Suprapubic skin (tissue), 4 donors: ENCODE results near the gene DNA2. TPM values are rescaled to one million over a fixed set of nuclear protein-coding genes. Genes with fewer than 3 reads are reported as not detected.

Experiments
- DNase-seq, 2 donors: peaks; one replicate each; pipeline ENCODE4 v3.0.0-alpha.2; 2019; ENCODE audit warnings: low spot score in 2 of 2
- H3K27ac ChIP-seq: fragments of 200-600 bp; sonication (generic); one replicate; pipeline ENCODE4 v1.5.1; 2019
- H3K27me3 ChIP-seq: fragments of 200-600 bp; sonication (generic); one replicate; pipeline ENCODE4 v1.5.1; 2019
- H3K36me3 ChIP-seq: fragments of 200-600 bp; sonication (generic); one replicate; pipeline ENCODE4 v1.5.1; 2019
- H3K4me1 ChIP-seq: fragments of 200-600 bp; sonication (generic); one replicate; pipeline ENCODE4 v1.5.1; 2019
- H3K4me3 ChIP-seq: fragments of 200-600 bp; sonication (generic); one replicate; pipeline ENCODE4 v1.5.1; 2019; ENCODE audit warnings: mild to moderate bottlenecking
- H3K9me3 ChIP-seq: fragments of 200-600 bp; sonication (generic); one replicate; pipeline ENCODE4 v1.5.1; 2019
- EP300 ChIP-seq: sonication (generic); formaldehyde crosslinking; IDR thresholded peaks from one replicate; pipeline ENCODE4 v1.6.1; 2017; ENCODE audit warnings: antibody characterized with exemption
- POLR2A ChIP-seq, 2 donors: fragments of 450-650 bp; IDR thresholded peaks; one replicate each; pipeline ENCODE4 v1.6.1; 2017; ENCODE audit warnings: antibody characterized with exemption in 2 of 2, mild to moderate bottlenecking in 2 of 2, moderate library complexity in 2 of 2
- POLR2AphosphoS5 ChIP-seq, 3 donors: sonication (generic); formaldehyde crosslinking; IDR thresholded peaks; one replicate each; pipeline ENCODE4 v1.6.1; 2017; ENCODE audit warnings: antibody characterized with exemption in 3 of 3
- WGBS: methylation state at CpG from one replicate; pipeline ENCODE4 v1.1.5; 2018; 5-methylcytosine and 5-hydroxymethylcytosine counted together
- total RNA-seq, 4 donors: library from RNA; depleted of rRNA; stranded (reverse); fragments of >200 nt; gene quantifications; one replicate each; pipeline ENCODE4 v1.1.0, GENCODE V29; 2016
- TF ChIP-seq, protein P1 (sequence below), 2 donors: fragments of 200-600 bp in 1 of 2; fragments of 450-650 bp in 1 of 2; sonication (generic) in 1 of 2; IDR thresholded peaks; one replicate each; pipeline ENCODE4 v1.5.1; 2016 to 2019; ENCODE audit warnings: antibody characterized with exemption in 2 of 2, mild to moderate bottlenecking in 1 of 2, moderate library complexity in 1 of 2

DNA2 gene
- total RNA-seq, 4 donors from 2014 or later, result 2.4 to 7.2 (median 3.5) TPM

DNA sequence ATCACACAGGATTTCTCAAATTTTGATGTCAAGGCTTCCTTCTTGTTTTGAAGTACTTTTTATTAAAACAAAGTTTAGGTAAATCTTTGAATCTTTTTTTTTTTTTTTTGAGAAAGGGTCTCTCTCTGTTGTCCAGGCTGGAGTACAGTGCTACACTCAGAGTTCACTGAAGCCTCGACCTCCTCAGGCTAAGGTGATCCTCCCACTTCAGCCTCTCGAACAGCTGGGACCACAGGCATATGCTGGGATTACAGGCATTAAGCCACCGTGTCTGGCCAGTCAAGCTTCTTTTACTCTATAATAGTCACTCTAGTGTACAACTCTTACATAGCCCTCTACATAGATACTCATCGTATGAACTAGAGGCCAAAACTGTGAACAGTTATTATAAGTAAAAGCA, 68.1 kb downstream of the DNA2 start:
- 88% methylated on average over 4 of the region's 4 CpGs for WGBS
- TF ChIP-seq POLR2AphosphoS5 (IDR thresholded peaks at IDR 0.05) (no peak), POLR2A (IDR thresholded peaks at IDR 0.05) (no peak), EP300 (no peak)
- TF ChIP-seq, protein P1, sequence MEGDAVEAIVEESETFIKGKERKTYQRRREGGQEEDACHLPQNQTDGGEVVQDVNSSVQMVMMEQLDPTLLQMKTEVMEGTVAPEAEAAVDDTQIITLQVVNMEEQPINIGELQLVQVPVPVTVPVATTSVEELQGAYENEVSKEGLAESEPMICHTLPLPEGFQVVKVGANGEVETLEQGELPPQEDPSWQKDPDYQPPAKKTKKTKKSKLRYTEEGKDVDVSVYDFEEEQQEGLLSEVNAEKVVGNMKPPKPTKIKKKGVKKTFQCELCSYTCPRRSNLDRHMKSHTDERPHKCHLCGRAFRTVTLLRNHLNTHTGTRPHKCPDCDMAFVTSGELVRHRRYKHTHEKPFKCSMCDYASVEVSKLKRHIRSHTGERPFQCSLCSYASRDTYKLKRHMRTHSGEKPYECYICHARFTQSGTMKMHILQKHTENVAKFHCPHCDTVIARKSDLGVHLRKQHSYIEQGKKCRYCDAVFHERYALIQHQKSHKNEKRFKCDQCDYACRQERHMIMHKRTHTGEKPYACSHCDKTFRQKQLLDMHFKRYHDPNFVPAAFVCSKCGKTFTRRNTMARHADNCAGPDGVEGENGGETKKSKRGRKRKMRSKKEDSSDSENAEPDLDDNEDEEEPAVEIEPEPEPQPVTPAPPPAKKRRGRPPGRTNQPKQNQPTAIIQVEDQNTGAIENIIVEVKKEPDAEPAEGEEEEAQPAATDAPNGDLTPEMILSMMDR (IDR thresholded peaks at IDR 0.05), result no peak
- Histone ChIP-seq H3K4me3 (no peak overlapping the region), H3K27ac (no peak overlapping the region), H3K36me3 (peaks cover 19% of the 10 kb centered on the region), H3K9me3 (no peaks in the 10 kb centered on the region), H3K27me3 (no peaks in the 10 kb centered on the region), H3K4me1 (peaks cover 8% of the 10 kb centered on the region)
- DNase-seq, result no peak

GRCh38 chr10:68402276-68402675, 69.5 kb downstream of the DNA2 start:
- 85% methylated on average over 1 of the region's 1 CpG for WGBS
- Histone ChIP-seq H3K4me1 (peaks cover 8% of the 10 kb centered on the region), H3K4me3 (no peak overlapping the region), H3K27me3 (no peaks in the 10 kb centered on the region), H3K9me3 (no peaks in the 10 kb centered on the region), H3K36me3 (peaks cover 24% of the 10 kb centered on the region), H3K27ac (no peak overlapping the region)
- TF ChIP-seq EP300 (no peak), POLR2A (IDR thresholded peaks at IDR 0.05) (no peak), POLR2AphosphoS5 (IDR thresholded peaks at IDR 0.05) (no peak)
- TF ChIP-seq, protein P1 (IDR thresholded peaks at IDR 0.05), result no peak
- no peak for DNase-seq

DNA sequence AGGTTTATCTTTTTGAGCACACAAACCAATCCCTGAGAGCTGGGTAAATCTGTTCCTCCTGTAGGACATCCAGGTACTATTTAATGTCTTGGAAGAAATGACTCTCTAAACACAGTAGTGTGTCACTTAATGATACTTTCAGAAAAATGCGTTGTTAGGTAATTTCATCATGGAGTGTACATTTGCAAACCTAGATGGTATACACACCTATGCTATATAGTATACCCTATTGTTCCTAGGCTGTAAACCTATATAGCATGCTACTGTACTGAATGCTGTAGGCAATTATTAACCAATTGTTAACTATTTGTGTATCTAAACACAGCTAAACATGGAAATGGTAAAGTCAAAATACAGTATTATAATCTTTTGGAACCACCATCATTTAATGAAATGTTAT, 74.8 kb downstream of the DNA2 start:
- H3K27me3 ChIP-seq, result no peaks in the 10 kb centered on the region
- H3K9me3 ChIP-seq, result no peaks in the 10 kb centered on the region
- peaks cover 59% of the 10 kb centered on the region for H3K36me3 ChIP-seq
- TF ChIP-seq POLR2AphosphoS5 (IDR thresholded peaks at IDR 0.05) (no peak), POLR2A (IDR thresholded peaks at IDR 0.05) (no peak), EP300 (no peak)
- TF ChIP-seq, protein P1 (IDR thresholded peaks at IDR 0.05), result no peak
- 100% methylated on average over 1 of the region's 1 CpG for WGBS
- H3K27ac ChIP-seq, result no peak overlapping the region
- no peak overlapping the region for H3K4me3 ChIP-seq
- DNase-seq, result no peak
- no peaks in the 10 kb centered on the region for H3K4me1 ChIP-seq

DNA sequence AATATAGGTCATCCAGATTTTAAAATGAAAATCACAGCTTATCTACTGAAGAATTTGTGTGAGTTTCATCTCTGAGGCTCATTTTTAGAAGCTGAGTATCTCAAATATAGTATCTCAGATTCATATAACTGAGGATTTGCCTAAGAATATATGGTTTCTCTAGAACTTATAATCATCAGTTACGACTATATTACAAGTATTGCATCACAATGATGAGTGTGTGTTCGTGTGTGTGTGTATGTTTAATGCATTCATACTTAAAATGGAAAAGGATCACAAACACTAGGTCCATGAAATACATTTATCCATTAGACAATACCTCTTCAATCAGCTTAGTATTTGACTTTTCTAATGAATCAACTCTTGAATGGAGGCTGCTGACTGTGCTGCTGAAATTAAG, 86.0 kb downstream of the DNA2 start:
- Histone ChIP-seq H3K4me1 (no peaks in the 10 kb centered on the region), H3K27ac (no peak overlapping the region), H3K36me3 (peaks cover 96% of the 10 kb centered on the region), H3K9me3 (no peaks in the 10 kb centered on the region), H3K27me3 (no peaks in the 10 kb centered on the region), H3K4me3 (no peak overlapping the region)
- TF ChIP-seq, protein P1 (IDR thresholded peaks at IDR 0.05), result no peak
- TF ChIP-seq EP300 (no peak), POLR2AphosphoS5 (IDR thresholded peaks at IDR 0.05) (no peak), POLR2A (IDR thresholded peaks at IDR 0.05) (no peak)
- no peak for DNase-seq
- 85% methylated on average over 2 of the region's 2 CpGs for WGBS

GRCh38 chr10:68371604-68372003, 100.2 kb downstream of the DNA2 start:
- Histone ChIP-seq H3K36me3 (peaks cover 59% of the 10 kb centered on the region), H3K4me3 (no peak overlapping the region), H3K4me1 (no peaks in the 10 kb centered on the region), H3K27me3 (no peaks in the 10 kb centered on the region), H3K27ac (no peak overlapping the region), H3K9me3 (no peaks in the 10 kb centered on the region)
- TF ChIP-seq POLR2AphosphoS5 (IDR thresholded peaks at IDR 0.05) (no peak), POLR2A (IDR thresholded peaks at IDR 0.05) (no peak), EP300 (no peak)
- TF ChIP-seq, protein P1 (IDR thresholded peaks at IDR 0.05), result no peak
- DNase-seq, result no peak
- 95% methylated on average over 1 of the region's 1 CpG for WGBS
